ENCODE results near the gene NUDT16L1. TPM values are rescaled to one million over a fixed set of nuclear protein-coding genes. Genes with fewer than 3 reads are reported as not detected.

The NUDT16L1 gene
- total and polyA plus RNA-seq, 2 of the 13 experiments (the other 11 are each of a cell fraction or from before 2014, with no cell fraction given), result 28.0 to 40.5 TPM

GRCh38 chr16:4734063-4734729, 40.8 kb downstream of the NUDT16L1 start, which contains the start of the genes ANKS3 and DNAAF8 (continued):
- TF ChIP-seq KLF6 (CRISPR knock-in tag; IDR thresholded peaks at IDR 0.05), result 0 out of 2 replicates have a peak, but pooled peaks have one; percentile 69
- no peak for TF ChIP-seq SMAD1 (CRISPR knock-in tag; IDR thresholded peaks at IDR 0.05; ENCODE audit: borderline replicate concordance, low read depth)
- peak; percentile 72; the same call in 1 of the 2 replicates for TF ChIP-seq ZFP36L1 (CRISPR knock-in tag; IDR thresholded peaks at IDR 0.05)
- TF ChIP-seq MTF1 (CRISPR knock-in tag; IDR thresholded peaks at IDR 0.05), result peak; percentile 98
- no peak for TF ChIP-seq EHMT2 (IDR thresholded peaks at IDR 0.05; ENCODE audit: borderline replicate concordance, low read depth, low read length)
- peak; percentile 68 for TF ChIP-seq ZNF800 (CRISPR knock-in tag; IDR thresholded peaks at IDR 0.05)
- TF ChIP-seq CBX2 (IDR thresholded peaks at IDR 0.05; ENCODE audit: low read depth, low read length), result no peak
- TF ChIP-seq CBX2 (CRISPR knock-in tag; IDR thresholded peaks at IDR 0.05; ENCODE audit: low read depth), result no peak
- TF ChIP-seq PRPF4 (IDR thresholded peaks at IDR 0.05; ENCODE audit: low read depth, low read length, poor library complexity, severe bottlenecking), result no peak
- peak; percentile 63; the same call in 1 of the 2 replicates for TF ChIP-seq BRF2 (CRISPR knock-in tag; IDR thresholded peaks at IDR 0.05)
- no peak for TF ChIP-seq ZNF253 (CRISPR knock-in tag; IDR thresholded peaks at IDR 0.05; ENCODE audit: borderline replicate concordance)
- TF ChIP-seq REL (CRISPR knock-in tag; conservative IDR thresholded peaks at IDR 0.05), result peak; percentile 63; the same call in 1 of the 2 replicates
- TF ChIP-seq NFE2L1 (CRISPR knock-in tag; IDR thresholded peaks at IDR 0.05; ENCODE audit: borderline replicate concordance), result no peak
- TF ChIP-seq ZFP37 (CRISPR knock-in tag; IDR thresholded peaks at IDR 0.05; ENCODE audit: borderline replicate concordance), result no peak
- peak; percentile 62; the same call in 1 of the 2 replicates for TF ChIP-seq THAP7 (CRISPR knock-in tag; IDR thresholded peaks at IDR 0.05)
- TF ChIP-seq ZBTB46 (CRISPR knock-in tag; IDR thresholded peaks at IDR 0.05; ENCODE audit: borderline replicate concordance), result no peak
- no peak for TF ChIP-seq RFX1 (IDR thresholded peaks at IDR 0.05)
- TF ChIP-seq NFKB2 (CRISPR knock-in tag; IDR thresholded peaks at IDR 0.05; ENCODE audit: borderline replicate concordance), result 0 out of 2 replicates have a peak, but pooled peaks have one; percentile 61
- TF ChIP-seq FOSL2 (CRISPR knock-in tag; IDR thresholded peaks at IDR 0.05), result no peak; the same call in none of the 2 replicates
- TF ChIP-seq HIC2 (CRISPR knock-in tag; IDR thresholded peaks at IDR 0.05; ENCODE audit: low read depth), result 0 out of 2 replicates have a peak, but pooled peaks have one; percentile 20
- no peak; the same call in 1 of the 2 replicates for TF ChIP-seq ZNF33B (CRISPR knock-in tag; IDR thresholded peaks at IDR 0.05)

Data from HepG2 (cell line).